NK-92 (cell line): ENCODE results near the gene PASK.
A peak's percentile ranks its signal among the peaks of the same experiment; 100 is the strongest.

Experiments
- DNase-seq: peaks from one replicate; lab custom pipeline; 2025; ENCODE audit not compliant: unreplicated experiment; lab: John Stamatoyannopoulos, UW

Gene PASK

DNA sequence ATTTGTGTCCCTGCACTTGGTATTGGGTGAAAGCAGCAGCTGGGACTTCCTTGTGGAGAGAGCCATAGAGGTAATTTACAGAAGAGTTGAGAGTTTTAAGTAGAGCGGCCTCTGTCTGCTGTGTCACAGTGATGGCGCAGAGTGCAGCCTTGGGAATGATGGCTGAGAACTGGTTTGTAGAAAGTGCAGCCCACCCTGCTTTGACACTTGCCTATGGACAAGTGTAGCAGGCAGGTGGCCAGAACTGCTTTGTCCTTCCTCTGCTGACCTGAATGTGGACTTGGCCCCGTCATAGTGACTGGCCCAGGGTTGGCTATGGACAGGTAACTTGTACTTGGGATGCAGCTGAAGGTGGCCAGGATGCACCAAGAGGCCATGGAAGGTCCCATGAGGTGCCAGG, 32.9 kb upstream of the PASK start:
- DNase-seq = no peak

DNA sequence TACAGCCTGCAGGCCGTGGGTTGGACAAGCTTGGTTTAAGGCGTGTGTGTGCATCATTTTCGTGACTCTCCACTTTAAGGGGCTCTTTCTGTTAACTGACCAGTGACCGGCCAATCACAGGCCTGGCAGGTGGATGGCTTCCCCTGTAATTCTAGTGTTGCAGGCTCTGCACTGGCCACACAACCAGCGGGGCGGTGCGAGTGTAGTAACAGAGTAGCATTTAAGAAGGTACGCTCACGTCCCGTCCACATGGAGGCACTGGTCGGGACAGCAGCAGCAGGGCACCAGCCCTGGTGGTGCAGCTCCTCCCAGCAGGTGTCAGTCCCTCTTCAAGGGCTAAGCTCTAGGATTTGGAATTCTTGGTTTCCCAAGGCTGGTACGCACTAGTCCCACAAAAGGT, 31.2 kb upstream of the PASK start:
- no peak for DNase-seq

DNA sequence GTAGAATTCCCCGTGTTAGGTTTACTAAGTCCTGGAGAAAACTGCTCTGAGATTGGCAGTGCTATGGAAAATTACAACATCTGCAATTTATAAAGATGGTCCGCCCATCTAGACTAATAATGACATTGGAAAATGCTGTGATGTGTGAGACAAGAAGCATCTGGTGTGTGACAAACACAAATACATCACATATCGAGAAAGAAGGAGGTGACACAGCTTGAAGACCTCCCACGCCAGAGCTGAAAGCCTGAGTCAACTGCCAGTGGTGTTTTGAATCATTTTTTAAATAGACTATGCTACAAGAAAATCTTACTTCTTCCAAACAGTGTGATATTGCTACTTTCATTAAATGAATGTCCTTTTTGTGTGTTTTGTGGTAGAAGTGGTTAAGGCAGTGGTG, 30.6 kb upstream of the PASK start:
- no peak for DNase-seq

DNA sequence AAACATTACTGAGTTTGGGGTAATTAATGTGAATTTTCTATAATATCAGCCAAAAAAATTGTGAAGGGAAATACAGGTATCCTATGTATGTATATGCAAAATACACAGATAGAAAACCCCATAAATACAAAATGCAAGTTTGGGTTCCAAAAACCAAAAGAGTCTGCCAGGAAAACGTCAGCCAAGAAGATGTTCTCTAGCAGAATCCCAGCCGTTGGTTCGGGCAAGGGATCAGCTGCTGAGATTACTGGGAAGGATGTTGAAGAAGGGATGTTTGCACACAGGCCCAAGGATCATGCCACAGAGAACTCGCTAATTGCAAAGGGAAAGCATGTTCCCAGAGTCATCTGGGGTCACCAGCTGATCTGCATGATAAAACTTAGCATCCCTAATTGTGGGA, 29.7 kb upstream of the PASK start:
- no peak for DNase-seq

DNA sequence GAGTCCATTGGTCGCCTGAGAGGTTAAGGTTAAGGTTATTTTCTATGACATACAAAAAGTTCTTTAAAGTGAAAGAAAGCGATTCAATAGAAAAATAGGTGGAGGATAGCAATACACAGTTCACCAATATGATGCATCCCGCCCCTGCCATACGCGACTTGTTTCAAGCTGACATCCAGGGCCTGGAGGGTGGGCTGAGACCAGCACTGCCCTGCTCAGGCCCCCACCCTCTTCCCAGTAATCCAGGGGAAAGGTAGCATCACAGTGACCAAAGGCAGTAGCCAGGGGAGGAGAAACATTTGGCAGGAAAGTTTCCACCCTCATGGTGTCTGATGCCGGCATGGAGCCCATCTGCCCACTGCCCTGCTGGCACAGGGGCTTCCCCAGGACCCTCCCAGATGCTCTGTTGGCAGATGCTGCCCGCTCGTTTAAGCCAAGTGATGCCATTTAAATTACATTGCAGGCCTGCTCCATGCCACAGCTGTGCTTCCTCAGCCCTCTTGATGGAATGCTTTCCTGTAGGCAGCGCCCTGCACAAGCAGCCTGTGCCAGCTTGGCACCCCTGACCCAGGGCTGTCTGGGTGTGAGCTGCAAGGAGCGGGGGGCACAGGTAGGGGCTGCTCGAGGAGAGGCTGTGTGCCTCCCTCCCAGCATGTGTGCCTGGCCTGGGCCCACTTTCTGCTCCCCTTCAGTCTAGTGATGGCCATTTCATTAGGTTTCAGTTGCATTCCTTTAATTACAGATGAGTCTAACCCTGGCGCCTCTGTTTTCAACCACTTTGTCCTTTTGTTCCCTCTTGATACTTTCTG, 28.5 kb upstream of the PASK start:
- DNase-seq = no peak

DNA sequence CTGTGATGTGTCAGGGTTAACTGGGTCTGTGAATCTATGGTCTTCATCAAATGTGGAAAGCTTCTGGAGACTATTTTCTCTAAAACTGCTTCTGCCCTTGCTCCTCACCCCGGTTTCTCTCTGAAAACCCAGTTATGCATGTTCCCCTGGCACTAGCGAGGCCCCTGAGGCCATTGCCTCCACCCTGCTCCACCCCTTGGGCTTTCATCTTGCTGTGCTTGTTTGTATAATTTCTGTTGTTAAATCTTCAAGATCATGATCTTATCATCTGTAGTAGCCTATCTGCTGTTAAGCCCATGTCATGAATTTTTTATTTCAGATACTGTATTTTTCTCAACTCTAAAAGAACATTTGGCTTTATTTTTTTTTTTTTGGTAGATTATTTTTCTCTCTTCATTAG, 24.3 kb upstream of the PASK start:
- DNase-seq = no peak

DNA sequence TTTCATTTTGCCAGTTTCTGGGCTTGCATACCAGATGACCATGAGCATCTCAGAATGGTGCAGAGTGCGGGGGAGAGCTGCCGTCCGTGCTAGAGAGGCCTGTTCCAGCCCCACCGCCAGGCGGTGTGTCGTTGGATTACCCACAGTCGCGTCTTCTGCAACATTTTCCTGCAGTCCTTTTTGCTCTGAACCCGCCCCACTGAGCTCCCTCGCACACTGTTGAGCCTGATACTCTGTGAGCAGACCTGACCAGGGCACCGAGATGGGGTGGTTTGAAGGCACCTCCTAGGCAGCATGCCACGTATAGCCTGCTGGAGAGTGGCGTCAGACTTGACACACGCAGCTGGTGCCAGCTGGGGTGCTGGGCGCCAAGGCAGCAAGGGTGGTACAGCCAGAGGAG, 19.1 kb upstream of the PASK start:
- DNase-seq = no peak

DNA sequence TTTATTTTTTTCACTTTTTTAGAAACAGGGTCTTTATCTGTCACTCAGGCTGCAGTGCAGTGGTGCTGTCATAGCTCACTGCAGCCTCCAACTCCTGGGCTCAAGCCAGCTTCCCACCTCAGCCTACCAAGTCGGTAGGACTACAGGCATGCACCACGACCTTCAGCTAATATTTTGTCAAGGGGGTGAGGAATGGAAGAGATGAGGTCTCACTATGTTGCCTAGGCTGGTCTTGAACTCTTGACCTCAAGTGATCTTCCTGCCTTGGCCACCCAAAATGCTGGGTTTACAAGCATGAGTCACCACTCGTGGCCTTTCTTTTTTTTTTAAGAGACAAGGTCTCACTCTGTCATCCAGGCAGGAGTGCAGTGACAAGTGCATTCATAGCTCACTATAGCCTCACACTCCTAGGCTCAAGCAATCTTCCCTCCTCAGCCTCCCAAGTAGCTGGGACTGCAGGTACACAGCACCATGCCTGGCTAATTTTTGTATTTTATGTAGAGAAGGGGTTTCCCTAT, 14.4 kb upstream of the PASK start:
- DNase-seq = no peak

DNA sequence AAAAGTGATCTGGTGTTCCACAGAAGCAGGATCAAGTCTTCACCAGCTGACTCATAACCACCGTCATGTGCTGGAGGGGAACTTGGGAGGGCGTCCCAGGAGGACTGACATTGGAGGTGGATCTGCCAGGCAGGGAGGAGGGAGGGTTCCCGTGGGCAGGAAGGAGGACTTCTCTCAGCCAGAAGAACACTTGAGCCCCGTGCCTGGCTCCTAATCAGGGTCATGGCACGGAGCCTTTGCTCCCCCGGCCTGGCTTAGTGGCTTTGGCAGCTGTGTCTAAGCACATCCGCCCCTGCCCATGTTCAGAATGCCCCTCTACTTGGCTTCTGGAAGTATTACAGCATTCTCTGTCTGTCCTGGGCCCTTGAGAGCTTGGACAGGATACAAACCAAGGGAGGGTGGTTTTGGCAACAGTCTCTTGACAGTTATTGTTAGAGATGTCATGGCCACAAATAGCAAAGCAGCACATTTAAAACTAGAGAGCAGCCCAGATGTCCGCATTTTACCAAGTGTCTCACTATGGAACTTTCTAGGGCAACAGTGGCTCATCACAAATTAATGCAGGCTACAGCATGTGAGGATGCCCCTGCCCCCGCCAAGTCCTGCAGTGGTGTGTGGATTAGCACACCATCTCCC, 12.5 kb upstream of the PASK start:
- DNase-seq = no peak

DNA sequence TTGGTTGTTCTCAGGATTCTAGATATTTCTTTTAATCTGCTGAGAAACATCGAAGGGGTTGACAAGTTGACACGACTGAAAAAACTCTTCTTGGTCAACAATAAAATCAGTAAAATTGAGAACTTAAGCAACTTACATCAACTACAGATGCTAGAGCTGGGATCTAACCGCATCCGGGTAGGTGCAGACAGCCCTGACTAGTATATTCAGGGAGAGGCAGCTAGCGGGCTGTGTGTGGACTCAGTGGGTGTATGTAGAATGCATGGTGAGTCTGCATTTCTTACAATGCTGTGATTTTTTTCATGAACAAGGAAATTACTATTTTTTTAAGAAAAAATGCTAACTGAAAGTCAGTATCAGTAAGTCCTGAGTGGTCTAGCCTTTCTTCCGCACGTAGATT, 11.0 kb upstream of the PASK start:
- DNase-seq = no peak

DNA sequence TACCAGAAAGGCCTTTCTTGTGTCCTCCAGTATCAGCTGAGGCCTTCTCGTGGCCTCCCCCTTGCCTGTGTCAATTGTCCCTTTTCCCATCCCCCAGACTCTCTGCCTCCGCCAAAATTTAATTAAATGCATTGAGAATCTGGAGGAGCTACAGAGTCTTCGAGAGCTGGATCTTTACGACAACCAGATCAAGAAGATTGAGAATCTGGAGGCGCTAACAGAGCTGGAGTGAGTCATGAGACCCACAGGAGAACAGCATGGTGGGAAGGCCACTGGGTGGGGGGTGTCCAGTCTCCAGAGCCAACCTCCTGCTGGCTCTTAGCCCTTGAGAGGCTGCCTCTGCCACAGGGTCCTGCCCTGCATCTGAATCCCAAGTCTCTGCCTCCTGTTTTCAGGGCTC, 9.8 kb upstream of the PASK start:
- no peak for DNase-seq

DNA sequence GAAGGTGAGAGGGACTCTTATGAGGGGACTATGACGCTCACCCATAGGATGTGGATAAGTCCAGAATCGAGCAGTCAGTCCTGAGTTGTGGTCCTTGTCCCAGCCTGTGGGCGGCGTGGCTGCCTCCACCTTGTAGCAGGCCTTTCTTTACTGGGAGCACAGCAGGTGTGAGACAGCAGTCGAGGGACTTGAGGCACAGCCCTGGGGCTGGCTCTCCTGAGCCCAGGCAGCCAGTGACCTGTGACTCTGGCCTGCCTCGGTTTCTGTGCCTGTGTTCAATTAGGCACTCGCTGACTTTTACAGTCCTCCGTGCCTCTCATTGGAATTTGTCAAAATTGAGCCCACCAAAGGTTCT, 9.3 kb upstream of the PASK start:
- DNase-seq = no peak

DNA sequence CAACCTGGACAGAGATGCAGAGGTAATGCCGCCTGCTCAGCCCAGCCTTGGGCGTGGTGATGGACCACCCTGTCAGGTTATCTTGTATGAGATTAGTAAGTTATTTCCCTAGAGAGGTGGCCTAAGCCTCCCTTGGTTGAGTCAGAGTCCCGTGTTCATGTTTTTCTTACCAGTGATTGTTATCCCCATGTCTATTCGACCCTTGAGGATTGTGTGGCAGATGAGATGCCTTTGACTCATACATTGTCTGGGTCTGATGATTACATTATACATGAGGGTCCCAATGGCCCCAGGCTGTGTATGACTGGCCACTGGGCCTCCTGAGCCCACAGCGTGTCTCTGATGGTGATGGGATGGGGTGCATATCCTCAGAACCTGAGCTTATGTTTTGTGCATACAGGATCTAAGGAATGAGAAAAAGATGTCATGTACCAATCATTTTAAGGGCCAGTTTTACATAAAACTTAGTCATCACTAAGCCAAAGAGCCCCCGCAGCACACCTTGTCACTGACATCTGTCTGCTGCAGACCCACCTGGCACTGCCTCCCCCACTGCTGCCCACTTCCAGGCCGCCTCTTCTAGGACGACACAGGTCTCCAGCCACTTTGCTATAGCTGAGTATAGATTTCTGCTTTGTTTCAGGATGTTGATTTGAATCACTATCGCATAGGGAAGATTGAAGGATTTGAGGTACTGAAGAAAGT, 8.7 kb upstream of the PASK start:
- no peak for DNase-seq

DNA sequence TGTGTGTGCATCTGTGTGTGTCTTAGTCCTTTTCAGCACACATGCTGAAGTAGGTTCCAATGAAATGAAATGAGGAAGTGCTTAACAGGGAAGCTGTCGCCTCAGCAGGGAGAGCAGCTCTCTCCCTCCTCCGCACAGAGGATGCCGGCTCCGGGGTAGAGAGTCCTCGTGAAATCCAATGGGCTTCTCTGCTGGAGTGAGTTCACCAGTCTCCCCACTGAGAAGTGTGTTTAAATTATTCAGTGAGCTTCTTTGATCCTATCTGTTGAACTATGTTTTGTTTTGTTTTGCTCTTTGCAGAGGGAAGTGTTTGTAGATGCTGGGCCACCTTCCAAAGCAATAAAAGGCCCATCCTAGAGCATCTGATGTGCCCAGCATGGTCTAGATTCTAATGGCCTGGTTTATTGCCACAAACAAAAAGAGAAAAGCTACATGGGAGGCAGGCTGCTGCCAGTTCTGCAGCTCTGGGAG, 7.7 kb upstream of the PASK start:
- no peak for DNase-seq

DNA sequence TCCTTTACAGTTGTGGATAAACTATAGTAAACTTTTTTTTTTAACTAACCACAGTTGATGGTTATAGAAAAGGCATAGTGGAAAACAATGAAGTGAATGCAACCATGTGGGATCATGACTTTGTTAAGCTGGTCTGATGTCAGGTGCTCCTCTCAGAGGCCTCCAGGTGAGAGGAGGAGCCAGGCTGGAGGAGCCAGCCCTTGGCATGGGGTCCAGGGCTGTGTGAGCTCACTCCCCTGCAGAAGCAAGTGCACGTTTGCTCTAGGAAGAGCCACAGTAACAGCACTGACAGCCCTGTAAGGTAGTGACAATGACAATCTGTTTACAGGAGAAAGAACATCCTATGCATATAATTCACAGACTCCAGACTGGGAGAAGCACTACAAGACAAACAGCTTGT, 6.7 kb upstream of the PASK start:
- no peak for DNase-seq

DNA sequence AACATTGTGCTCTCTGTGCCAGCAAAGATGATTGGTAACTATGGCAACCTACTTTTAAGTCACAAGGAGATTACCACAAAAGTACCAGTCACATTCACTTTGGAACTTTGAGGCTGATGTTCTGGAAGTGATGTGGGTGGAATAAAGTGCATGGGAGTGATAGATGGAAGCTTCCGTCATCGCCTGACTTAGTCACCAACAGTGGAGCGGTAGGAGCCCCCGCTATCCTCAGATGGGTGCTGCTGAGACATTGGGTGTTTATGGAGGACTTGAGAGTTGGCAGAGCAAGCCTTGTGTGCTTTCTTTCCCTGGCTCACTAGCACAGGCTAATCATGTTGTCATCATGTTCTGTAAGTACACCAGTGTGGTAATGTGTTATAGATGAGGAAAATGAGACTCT, 5.6 kb upstream of the PASK start:
- DNase-seq = no peak

DNA sequence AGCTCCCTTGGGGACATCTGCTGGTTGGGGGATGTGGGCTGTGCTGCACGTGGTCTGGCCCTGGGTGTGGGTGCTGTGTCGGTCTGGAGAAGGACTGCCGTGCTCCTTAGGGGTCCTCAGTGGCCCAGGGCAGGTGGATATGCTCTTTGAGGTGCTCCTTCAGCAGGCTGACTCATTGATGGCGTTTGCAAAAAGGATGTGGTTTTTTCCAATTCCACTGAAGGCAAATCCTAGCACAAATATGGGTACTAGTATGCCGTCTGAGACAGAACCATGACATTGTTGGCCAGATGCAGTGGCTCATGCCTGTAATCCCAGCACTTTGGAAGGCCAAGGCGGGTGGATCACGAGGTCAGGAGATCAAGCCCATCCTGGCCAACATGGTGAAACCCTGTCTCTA, 4.3 kb upstream of the PASK start:
- no peak for DNase-seq

DNA sequence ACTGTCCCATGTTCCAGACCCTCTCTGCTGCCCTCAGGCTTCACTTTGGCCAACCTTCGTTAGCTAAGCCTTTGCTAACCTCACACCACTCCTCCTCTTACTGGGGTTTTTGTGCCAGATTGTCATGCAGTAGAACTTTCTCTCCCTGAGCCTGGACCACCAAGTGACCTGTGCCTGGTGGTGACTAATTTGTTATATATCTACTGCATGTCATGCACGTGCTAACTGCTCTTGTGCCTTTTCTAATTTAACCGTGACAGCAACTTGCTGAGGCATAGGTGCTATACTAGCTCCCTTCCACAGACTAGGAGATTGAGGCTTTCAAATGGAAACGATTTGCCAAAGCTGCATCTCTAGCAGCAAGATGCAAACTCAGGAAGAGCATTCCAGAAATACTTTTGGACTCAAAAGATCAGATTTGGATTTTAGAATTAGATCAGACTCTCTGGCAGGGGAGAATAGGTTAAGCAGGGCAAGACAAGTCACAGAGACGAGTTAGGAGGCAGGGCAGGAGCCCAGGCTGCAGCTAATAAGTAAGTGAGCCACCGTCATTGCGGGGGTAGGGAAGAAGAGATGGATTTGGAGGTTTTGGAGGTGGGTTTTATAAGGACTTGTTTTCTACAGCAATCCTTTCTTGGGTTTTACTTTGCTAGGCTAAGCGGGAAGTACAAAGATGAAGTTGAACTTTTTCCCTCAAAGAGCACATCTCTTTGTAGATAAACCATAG, 2.8 kb upstream of the PASK start:
- DNase-seq = no peak

DNA sequence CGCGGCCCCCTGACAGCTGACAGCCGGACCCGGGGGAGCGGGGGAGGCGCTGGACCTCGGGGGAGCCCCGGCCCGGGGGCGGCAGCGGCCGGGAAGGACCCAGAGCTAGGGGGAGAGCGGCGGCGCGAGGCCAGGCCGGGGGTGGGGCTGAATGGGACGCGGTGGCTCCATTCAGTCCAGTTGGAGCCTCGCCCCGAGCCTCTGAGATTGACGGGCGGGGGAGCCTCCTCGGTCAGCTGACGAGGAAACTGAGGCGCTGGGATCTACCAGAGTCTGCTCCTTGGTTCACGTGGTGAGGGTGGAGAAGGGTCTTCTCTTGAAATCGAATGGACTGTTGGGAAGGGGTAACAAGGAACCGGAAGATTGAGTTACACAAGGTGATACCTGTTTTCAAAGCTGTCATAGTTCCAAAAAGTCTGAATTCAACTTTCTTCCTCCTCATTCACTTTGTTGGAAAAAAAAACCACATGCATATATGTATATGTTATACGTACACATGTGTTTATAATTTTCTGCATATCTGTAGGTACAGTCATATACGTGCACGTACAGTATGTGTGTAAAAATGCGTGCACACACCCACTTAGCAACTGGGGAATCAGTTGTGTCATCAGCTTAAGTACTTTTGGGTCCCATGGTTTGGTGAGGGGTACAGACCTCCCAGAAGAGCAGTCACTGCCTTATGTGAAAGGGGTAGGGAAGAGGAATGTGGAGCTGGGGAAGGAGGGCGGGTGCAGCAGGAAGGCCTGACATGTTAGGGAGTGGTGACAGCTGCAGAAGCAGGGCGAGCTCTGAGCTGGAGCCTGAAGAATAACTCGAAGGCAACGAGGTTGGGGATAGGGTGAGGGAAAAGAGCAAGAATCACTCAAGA, 1.6 kb upstream of the PASK start:
- DNase-seq = no peak

DNA sequence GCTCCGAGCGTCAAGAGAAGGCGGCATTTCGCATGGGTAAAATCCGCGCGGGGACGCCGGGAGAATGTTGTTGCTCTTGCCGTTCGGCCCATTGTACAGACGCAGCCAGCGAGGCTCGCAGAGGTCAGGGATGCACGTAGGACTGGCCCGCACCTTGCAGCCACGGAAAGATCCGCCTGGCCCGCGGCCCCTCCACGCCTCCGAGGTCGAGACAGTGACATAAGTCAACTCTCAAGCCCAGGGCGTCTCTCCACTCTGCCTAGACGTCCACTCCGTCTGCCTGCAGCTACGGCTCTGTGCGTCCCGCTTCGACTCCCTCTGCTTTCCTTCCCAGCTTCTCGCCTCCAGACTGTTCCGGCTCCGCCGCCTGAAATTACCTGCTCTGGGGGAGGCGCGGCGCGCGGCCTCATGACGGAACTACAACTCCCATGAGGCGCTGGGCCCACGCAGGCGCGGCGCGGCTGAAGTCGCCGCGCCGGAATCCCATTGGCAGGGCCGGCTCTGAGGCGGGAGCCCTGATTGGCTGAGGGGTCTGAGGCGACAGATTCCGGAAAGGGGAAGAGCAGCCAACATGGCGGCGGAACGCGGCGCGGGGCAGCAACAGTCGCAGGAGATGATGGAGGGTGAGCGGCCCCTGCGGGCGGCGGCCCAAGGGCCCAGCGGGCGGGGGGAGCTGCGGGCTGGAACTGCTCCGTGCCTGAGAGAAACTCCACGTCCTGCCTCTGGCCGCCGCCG, 820 bp upstream of the PASK start, which contains the start of gene PPP1R7:
Gene PPP1R7, plus strand, starts transcription at position 543 of the 735 bp plus-strand sequence. Its CDS starts 29 bp downstream, at position 572.
- DNase-seq = peak; percentile 65
